GM20000 (cell line): ENCODE measurements around the gene TMEM108.

Source experiments
- DNase-seq: peaks from one replicate; pipeline ENCODE4 v3.0.0; 2012; ENCODE audit warnings: low spot score
- TF ChIP-seq, protein P1 (sequence below): IDR thresholded peaks from 2 replicates; pipeline ENCODE4 v1.5.1; 2012; ENCODE audit warnings: mild to moderate bottlenecking, control low read depth; ENCODE audit errors: extremely low read depth, missing control alignments

The TMEM108 gene

DNA sequence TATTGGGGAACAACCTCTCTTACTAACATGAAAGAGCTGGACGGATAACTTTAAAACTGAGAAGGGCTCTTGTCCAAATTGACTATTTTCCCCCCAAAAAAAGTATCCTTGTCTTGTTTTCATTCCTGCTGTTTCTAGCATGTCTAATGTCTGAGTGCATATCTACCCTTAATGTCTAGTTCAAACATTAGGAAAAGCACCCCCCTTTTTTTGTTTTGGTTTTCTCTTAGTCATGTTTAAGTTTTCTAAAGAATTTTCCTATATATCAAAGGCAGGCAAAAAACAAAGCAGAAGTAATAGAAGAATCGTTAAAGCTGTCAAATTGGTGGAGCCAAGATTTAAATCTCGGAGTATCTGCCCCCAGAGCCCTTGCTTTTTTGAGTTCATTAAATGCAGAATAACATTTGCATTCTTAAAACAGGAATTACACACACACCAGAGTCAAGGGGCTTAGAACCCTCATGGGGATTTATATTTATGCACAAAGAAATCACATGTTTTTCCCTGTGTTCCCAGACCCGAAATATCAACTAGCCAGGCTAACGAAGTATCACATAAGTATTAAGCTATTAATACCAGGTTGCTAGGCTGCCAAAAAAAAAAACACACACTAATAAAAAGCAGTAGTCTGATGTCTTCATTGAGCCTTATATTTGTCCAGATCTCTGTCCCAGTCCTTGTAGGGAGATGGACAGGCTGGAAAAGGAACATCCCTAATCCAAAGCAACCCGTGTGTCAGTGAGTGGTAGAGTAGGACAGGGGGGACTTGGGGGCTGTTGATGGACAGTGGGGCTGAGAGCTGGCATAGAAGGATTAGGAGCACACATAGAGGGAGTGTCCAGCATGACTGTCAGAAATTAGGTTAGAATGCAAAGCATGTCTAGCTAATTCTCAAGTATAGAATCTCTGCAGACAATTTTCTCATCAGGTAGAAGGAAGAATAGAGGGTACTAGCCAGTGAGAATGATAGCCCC is 258.0 kb downstream of the TMEM108 start:
- TF ChIP-seq, protein P1, sequence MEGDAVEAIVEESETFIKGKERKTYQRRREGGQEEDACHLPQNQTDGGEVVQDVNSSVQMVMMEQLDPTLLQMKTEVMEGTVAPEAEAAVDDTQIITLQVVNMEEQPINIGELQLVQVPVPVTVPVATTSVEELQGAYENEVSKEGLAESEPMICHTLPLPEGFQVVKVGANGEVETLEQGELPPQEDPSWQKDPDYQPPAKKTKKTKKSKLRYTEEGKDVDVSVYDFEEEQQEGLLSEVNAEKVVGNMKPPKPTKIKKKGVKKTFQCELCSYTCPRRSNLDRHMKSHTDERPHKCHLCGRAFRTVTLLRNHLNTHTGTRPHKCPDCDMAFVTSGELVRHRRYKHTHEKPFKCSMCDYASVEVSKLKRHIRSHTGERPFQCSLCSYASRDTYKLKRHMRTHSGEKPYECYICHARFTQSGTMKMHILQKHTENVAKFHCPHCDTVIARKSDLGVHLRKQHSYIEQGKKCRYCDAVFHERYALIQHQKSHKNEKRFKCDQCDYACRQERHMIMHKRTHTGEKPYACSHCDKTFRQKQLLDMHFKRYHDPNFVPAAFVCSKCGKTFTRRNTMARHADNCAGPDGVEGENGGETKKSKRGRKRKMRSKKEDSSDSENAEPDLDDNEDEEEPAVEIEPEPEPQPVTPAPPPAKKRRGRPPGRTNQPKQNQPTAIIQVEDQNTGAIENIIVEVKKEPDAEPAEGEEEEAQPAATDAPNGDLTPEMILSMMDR: no peak
- no peak for DNase-seq

DNA sequence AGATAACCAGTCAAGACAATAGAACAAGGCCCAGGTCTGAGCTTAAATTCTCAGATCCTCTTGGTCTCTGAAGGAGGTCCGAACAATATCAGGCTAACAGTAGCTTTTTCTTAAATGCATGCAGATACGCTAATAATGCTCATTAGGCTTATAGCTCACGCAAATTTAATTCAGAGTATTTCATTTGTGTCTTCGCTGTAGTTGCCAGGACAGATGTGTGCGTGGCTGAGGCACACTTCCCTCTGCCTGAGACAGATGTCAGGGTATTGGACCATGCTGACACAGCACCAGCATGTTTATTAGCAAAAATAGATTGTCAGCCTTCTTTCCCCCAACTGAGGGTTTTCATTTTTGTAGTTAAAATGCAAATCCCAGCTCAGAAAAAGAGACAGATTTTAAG is 258.8 kb downstream of the TMEM108 start:
- TF ChIP-seq, protein P1: no peak
- no peak for DNase-seq

DNA sequence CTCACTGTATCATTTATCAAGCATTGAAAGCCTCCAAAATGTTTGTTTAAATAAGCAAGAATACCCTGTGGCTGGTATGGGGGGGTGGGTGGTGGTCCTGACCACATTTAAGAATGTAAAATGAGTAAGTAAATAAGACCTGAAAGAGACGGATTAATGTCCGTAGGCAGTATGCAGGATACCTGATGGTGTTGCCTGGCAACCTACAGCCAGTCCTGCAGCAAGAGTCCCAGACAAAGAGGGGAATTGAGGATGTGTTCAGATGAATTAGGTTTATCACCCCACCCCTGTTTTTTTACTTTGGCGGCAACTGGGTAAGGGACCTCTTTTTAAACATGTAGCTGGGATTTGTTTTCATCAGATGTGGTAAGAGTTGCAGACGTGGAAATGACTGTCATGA is 261.9 kb downstream of the TMEM108 start:
- TF ChIP-seq, protein P1: no peak
- DNase-seq: no peak

DNA sequence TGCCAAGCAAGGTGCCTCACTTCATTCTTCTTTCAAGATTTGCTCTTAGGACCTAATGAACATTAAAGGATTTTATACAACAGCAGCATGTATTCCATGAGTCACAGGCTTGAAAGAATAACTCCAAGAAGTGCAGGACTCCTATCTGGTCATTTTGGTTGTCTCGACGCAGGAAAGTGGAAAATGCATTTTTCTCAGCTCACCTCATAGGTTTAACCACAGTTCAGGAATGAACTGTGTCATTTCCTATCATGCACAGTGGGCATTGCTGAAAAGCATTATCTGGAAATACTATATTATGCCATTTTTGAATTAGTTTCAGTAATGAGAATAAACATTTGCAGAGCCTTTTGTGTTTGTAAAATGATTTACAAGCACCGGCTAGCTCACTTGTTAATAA is 263.0 kb downstream of the TMEM108 start:
- DNase-seq: no peak
- TF ChIP-seq, protein P1: no peak

DNA sequence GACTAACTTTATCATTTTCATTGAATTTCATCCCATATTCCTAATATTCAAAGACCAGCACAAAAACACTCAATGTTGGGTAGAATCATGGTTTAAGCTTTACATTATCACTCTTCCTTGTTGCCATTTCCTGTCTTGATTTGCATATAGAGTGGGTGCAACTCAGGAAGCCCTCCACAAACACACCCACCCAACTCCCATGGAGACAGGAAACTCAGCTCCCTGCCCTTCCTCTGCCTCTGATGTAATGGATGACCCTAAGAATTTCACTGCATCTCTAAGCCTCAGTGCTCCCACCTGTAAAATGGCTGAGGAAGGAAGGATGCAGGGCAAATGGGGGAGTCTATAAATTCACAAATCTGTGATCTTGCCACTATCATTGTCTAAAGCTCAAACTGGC is 263.5 kb downstream of the TMEM108 start:
- no peak for DNase-seq
- TF ChIP-seq, protein P1: no peak

DNA sequence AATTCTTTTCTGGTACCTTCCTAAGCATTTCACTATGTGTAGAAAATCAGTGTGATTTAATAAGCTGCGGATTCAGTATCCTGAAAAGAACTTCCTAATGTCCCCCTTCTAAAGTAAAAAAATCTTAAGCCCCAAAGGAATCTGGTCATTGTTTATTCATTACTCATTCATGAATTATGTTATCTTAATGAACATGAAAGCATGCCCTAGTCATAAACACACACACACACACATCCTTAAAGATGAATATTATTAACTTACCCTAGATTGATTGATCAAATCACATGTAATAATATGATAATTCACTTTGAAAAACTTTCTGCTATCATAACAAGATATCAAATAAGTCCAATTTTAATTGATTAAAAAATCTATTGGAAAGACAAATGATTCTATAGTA is 265.2 kb downstream of the TMEM108 start:
- TF ChIP-seq, protein P1: no peak
- DNase-seq: no peak

DNA sequence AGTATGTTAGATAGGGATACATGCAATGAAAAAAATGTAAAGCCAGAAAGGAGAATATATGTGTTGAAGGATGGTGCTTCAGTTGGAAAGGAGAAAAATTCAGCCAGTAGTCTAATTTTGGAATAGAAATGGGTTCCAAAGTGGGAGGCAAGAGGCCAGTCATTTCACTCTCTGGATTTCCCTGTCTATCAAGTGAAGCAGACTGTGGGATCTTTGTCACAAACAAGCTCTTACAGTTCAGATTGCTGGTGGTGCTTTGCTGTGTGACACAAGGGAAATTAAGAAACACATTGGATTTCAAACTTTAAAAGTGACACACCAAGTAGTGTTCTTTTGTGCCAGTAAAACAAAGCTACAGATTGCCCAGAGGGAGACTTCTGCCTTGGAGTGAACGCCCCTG is 279.7 kb downstream of the TMEM108 start:
- TF ChIP-seq, protein P1: no peak
- no peak for DNase-seq
